ENCODE data around the gene TRIM56.
A peak's percentile ranks its signal among the peaks of the same experiment; 100 is the strongest.
"Not testable (repeated sequence)": the region's sequence is repeated elsewhere in the genome, so short reads cannot be mapped to it uniquely, and the experiment has no call there.

Gene TRIM56

DNA sequence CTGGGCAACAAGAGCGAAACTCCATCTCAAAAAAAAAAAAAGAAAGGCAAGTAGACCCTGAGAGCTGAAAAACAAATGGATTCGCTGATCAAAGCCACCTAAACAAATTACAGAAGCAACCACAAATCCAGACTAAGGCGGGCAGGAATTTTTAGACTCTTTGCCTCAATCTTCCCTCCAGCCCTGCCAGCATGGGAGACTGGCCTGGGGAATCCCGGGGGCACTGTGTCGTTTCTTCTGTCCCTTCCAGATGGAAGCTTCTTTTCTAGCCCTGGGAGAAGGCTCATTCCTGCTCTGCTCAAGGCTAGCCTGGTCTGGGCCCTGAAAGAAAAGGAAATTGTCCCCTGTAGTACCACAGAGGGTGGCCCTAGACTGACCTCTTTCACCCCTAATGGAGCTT, 26.0 kb downstream of the TRIM56 start:
- DNase-seq (ENCODE audit: low read depth, low spot score), result no peak

DNA sequence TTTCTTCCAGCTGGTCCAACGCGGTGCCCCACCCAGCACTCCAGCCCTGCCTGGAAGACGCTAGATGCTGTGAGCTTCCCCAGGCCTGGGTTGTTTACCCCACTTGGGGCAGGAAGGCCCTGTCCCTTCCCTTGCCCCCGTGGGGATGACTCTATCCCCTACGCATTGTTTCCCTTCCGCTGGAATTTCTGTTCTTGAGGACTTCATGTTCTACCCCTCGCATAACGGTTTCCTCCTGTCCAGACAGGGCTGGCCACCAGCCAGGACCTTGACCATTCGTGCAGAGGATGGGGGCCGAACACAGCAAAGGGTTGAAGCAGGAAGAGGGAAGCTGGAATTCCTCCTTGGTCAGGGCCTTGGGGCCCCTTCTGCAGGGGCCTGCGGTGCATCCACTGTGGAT, 27.0 kb downstream of the TRIM56 start:
- no peak for DNase-seq (ENCODE audit: low read depth, low spot score)

DNA sequence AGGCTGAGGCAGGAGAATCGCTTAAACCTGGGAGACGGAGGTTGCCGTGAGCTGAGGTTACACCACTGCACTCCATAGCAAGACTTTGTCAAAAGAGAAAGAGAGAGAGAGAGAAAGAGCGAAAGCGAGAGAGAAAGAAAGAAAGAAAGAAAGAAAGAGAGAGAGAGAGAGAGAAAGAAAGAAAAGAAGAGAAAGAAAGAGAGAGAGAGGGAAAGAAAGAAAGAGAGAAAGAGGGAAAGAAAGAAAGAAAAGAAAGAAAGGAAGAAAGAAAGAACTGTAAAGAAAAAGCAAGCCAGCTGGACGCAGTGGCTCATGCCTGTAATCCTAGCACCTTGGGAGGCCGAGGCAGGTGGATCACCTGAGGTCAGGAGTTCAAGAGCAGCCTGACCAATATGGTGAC, 27.9 kb downstream of the TRIM56 start:
- not testable (repeated sequence) for DNase-seq (ENCODE audit: low read depth, low spot score)

GRCh38 chr7:101113836-101114235, 28.6 kb downstream of the TRIM56 start:
- DNase-seq (ENCODE audit: low read depth, low spot score), result no peak

- no peak for DNase-seq (ENCODE audit: low read depth, low spot score)
Measured at GRCh38 chr7:101114492-101114891, 29.2 kb downstream of the TRIM56 start.

- DNase-seq (ENCODE audit: low read depth, low spot score), result no peak
Measured at GRCh38 chr7:101115215-101115614, 29.9 kb downstream of the TRIM56 start.

- no peak for DNase-seq (ENCODE audit: low read depth, low spot score)
Measured at GRCh38 chr7:101116898-101117297, 31.6 kb downstream of the TRIM56 start.

GRCh38 chr7:101118856-101119255, 33.6 kb downstream of the TRIM56 start:
- DNase-seq (ENCODE audit: low read depth, low spot score), result no peak

- no peak for DNase-seq (ENCODE audit: low read depth, low spot score)
Measured at GRCh38 chr7:101119876-101120275, 34.6 kb downstream of the TRIM56 start.

- DNase-seq (ENCODE audit: low read depth, low spot score), result no peak
Measured at GRCh38 chr7:101120315-101120714, 35.0 kb downstream of the TRIM56 start.

DNA sequence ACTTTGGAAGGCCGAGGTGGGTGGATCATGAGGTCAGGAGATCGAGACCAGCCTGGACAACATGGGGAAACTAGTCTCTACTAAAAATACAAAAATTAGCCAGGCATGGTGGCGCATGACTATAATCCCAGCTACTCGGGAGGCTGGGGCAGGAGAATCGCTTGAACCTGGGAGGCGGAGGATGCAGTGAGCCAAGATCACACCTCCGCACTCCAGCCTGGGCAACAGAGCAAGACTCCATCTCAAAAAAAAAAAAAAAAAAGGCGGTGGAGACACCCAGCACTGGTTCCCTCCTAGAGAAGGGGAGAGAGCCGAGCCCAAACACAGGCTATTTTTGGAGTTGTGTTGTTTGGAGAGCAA, 36.3 kb downstream of the TRIM56 start:
- DNase-seq (ENCODE audit: low read depth, low spot score), result not testable (repeated sequence)

- peak; percentile 47 for DNase-seq (ENCODE audit: low read depth, low spot score)
Measured at GRCh38 chr7:101121991-101122932, 37.0 kb downstream of the TRIM56 start.

- DNase-seq (ENCODE audit: low read depth, low spot score), result no peak
Measured at GRCh38 chr7:101122933-101123702, 37.8 kb downstream of the TRIM56 start.

DNA sequence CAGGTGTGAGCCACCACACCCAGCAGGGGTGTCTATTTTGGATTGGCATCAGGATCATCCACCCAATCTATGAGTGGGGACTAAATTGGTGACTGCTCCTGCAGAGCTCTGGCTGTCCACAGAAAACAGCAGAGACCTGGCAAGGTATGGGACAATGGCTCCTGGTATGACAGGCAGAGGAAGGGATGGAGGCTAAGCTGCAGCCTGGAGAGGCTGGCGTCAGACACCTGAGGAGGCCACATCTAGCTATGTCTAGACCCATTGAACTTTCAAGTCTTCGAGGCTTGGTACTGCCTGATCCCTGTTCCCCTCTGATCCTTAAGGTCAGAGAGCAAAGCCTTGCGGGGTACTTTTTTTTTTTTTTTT, 38.4 kb downstream of the TRIM56 start:
- no peak for DNase-seq (ENCODE audit: low read depth, low spot score)

DNA sequence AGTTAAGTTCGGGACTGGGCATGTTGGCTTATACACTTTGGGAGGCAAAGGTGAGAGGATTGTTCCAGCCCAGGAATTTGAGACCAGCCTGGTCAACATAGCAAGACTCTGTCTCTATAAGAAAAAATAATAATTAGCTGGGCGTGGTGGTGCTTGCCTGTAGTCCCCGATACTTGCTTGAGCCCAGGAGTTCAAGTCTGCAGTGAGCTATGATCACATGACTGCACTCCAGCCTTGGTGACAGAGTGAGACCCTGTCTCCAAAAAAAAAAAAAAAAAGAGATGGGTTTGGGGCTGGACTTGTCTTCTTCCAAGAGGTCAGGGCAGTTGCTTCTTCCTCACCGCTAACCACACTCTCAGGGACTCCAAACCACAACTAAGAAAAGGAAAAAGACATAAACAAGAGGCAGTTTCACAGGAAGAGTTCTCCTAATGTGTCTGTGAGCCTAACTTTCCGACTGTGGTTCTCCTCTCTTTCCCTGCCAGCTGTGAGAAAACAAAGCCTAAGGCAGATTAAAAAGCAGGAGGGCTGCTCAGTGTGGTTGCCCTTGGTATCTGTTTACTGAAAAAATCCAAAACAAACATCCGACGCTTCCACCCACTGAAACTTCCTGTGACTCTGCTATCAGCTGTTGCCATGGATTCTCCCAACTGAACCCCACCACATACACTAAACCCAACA, 39.2 kb downstream of the TRIM56 start:
- DNase-seq (ENCODE audit: low read depth, low spot score), result peak; percentile 75

- no peak for DNase-seq (ENCODE audit: low read depth, low spot score)
Measured at GRCh38 chr7:101125989-101126650, 40.8 kb downstream of the TRIM56 start.

- DNase-seq (ENCODE audit: low read depth, low spot score), result peak; percentile 86
Measured at GRCh38 chr7:101126651-101127459, 41.6 kb downstream of the TRIM56 start, which contains the start of gene SERPINE1. Gene SERPINE1, plus strand, starts transcription at chr7:101127104. Its CDS starts 1,290 bp downstream, at chr7:101128394.

GRCh38 chr7:101127460-101128039, 42.3 kb downstream of the TRIM56 start:
- no peak for DNase-seq (ENCODE audit: low read depth, low spot score)

DNA sequence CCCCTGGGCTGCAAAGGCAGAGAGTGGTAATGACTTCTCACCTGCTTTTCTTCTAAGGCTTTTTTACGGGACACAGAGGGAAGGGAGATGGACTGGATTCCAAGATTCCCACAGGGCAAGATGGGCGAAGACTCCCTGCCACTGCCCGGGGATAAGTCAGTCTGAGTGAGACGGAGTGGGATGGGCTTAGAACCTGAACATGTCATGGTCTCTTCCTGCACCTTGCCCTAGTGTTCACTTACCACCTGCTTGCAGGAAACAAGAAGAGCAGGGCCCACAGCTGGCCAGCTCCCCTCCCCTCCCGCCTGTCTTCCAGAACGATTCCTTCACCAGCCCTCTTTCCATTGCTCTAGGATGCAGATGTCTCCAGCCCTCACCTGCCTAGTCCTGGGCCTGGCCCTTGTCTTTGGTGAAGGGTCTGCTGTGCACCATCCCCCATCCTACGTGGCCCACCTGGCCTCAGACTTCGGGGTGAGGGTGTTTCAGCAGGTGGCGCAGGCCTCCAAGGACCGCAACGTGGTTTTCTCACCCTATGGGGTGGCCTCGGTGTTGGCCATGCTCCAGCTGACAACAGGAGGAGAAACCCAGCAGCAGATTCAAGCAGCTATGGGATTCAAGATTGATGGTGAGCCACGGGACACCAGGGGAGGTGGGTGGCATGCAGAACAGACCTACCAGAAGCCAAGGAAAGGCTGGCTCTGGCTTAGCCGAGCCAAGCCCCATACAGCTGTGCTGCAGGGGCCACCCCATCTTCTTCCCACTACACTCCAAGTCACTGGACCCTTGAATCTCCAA, 43.0 kb downstream of the TRIM56 start:
- no peak for DNase-seq (ENCODE audit: low read depth, low spot score)
